ENCODE results near the gene C17orf58.

The C17orf58 gene

GRCh38 chr17:67996301-67997171, at the start of gene C17orf58:
Gene C17orf58, minus strand, starts transcription at chr17:67996469. Its CDS starts 271 bp downstream, at chr17:67996198.
- H3K4me3 ChIP-seq (ENCODE audit: low read depth, low read length) = peak within 1 kb of the TSS; percentile 62
- peak; percentile 80 for DNase-seq (ENCODE audit: low read depth)

- no peak for TF ChIP-seq CTCF (conservative IDR thresholded peaks at IDR 0.05; ENCODE audit: low read depth, low read length)
- DNase-seq (ENCODE audit: low read depth) = peak; percentile 18
- H3K4me3 ChIP-seq (ENCODE audit: low read depth, low read length) = peak overlapping the region; percentile 99
These were observed 40.3 kb upstream of the C17orf58 start for GRCh38 chr17:68036304-68037147.

GRCh38 chr17:68035523-68036303, 39.4 kb upstream of the C17orf58 start, which contains the start of gene KPNA2:
Gene KPNA2, plus strand, starts transcription at chr17:68035735. Its CDS starts 1,398 bp downstream, at chr17:68037133.
- peak; percentile 99 for DNase-seq (ENCODE audit: low read depth)
- H3K4me3 ChIP-seq (ENCODE audit: low read depth, low read length) = peak within 1 kb of the TSS; percentile 99
- no peak for TF ChIP-seq CTCF (conservative IDR thresholded peaks at IDR 0.05; ENCODE audit: low read depth, low read length)

GRCh38 chr17:68035131-68035522, 38.9 kb upstream of the C17orf58 start:
- no peak for TF ChIP-seq CTCF (conservative IDR thresholded peaks at IDR 0.05; ENCODE audit: low read depth, low read length)
- no peak for DNase-seq (ENCODE audit: low read depth)
- peak overlapping the region; percentile 42 for H3K4me3 ChIP-seq (ENCODE audit: low read depth, low read length)

GRCh38 chr17:68034452-68034776, 38.1 kb upstream of the C17orf58 start:
- no peak for DNase-seq (ENCODE audit: low read depth)
- TF ChIP-seq CTCF (conservative IDR thresholded peaks at IDR 0.05; ENCODE audit: low read depth, low read length) = no peak
- H3K4me3 ChIP-seq (ENCODE audit: low read depth, low read length) = no peak overlapping the region

GRCh38 chr17:68033636-68034451, 37.6 kb upstream of the C17orf58 start:
- TF ChIP-seq CTCF (conservative IDR thresholded peaks at IDR 0.05; ENCODE audit: low read depth, low read length) = no peak
- DNase-seq (ENCODE audit: low read depth) = peak; percentile 92
- H3K4me3 ChIP-seq (ENCODE audit: low read depth, low read length) = no peak overlapping the region

All from choroid plexus epithelial cell (primary cell).